ENCODE results near the gene SLC5A1.

DNA sequence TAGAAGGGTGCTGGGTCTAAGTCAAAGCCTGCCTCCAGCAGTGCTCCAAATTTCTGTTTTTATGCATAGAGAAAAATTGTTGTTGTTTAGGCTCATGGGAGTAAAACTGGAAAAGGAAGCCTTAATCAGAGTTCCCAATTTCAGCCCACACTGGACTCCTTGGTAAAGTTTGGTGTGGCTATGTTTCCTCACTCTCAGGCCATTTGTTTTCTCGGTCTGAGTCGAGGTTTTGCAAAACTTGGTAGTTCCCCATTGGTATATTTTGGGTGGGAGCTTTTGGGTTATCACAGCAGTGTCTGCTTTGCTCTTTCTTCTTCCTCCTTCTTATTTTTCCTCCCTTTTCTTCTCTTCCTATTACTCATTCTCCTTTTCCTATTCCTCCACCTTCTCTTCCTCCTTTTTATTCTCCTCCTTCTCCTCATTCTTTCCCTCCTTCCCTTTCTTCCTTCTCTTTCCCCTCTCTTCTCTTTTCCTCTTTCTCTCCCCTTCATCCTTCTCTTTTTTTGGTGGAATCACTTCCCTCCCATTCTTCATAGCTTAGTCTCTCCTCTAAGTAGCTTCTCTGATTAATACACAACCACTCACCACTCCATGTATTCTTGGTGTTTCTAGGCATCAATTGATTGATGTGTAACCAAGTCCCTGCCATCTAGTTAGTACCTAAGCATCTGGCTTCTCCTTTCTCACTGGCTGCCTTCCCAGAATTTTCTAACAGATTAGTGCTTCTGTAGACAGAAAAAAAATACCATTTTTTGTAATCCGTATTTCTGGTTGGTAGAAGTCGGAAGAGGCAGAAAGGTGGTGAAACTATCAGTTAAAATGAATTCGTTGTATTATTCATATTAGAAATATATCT, 10.1 kb downstream of the SLC5A1 start:
- TF ChIP-seq, protein P1, sequence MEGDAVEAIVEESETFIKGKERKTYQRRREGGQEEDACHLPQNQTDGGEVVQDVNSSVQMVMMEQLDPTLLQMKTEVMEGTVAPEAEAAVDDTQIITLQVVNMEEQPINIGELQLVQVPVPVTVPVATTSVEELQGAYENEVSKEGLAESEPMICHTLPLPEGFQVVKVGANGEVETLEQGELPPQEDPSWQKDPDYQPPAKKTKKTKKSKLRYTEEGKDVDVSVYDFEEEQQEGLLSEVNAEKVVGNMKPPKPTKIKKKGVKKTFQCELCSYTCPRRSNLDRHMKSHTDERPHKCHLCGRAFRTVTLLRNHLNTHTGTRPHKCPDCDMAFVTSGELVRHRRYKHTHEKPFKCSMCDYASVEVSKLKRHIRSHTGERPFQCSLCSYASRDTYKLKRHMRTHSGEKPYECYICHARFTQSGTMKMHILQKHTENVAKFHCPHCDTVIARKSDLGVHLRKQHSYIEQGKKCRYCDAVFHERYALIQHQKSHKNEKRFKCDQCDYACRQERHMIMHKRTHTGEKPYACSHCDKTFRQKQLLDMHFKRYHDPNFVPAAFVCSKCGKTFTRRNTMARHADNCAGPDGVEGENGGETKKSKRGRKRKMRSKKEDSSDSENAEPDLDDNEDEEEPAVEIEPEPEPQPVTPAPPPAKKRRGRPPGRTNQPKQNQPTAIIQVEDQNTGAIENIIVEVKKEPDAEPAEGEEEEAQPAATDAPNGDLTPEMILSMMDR (IDR thresholded peaks at IDR 0.05) = no peak
- TF ChIP-seq POLR2A (IDR thresholded peaks at IDR 0.05) = no peak

Data from uterus (tissue), 2 donors.